Measurements from ENCODE around the gene FAM117B.

FAM117B gene

DNA sequence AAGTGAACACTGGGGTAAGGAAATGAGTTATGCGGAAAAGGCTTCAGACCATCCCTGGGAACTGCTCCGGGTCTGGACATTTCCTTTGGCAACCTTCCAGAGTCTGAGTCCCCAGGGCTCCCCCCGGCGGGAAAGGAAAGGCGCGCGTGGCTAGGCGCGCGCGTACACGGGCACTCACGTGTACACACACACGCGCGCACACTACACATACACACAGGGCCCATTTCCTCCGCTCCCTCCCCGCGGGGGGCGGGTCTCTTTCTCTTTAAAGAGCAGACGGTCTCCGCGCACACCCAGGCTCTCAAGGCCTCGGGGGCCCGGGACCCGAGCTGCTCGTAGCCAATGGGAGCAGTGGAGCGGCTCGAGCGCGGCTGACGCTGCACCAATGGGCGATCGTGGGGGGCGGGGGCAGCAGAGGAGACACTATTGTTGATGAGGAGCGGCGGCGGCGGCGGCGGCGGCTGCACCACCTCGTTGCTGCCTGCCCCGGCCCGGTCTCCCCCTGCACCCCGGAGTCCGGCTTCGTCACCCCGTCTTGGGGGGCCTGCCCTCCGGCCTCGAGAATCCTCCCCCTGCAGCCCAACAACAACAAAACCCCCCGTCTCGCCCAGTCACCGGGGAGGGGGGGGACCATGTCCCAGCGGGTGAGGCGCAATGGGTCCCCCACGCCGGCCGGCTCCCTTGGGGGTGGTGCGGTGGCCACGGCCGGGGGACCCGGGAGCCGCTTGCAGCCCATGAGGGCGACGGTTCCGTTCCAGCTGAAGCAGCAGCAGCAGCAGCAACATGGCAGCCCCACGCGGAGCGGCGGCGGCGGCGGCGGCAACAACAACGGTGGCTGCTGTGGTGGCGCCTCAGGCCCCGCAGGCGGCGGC lies at the start of gene FAM117B:
FAM117B (plus strand) TSS at position 414 of the 872 bp plus-strand sequence; CDS start at position 633, 219 bp downstream.
- DNase-seq = peak; percentile 97

DNA sequence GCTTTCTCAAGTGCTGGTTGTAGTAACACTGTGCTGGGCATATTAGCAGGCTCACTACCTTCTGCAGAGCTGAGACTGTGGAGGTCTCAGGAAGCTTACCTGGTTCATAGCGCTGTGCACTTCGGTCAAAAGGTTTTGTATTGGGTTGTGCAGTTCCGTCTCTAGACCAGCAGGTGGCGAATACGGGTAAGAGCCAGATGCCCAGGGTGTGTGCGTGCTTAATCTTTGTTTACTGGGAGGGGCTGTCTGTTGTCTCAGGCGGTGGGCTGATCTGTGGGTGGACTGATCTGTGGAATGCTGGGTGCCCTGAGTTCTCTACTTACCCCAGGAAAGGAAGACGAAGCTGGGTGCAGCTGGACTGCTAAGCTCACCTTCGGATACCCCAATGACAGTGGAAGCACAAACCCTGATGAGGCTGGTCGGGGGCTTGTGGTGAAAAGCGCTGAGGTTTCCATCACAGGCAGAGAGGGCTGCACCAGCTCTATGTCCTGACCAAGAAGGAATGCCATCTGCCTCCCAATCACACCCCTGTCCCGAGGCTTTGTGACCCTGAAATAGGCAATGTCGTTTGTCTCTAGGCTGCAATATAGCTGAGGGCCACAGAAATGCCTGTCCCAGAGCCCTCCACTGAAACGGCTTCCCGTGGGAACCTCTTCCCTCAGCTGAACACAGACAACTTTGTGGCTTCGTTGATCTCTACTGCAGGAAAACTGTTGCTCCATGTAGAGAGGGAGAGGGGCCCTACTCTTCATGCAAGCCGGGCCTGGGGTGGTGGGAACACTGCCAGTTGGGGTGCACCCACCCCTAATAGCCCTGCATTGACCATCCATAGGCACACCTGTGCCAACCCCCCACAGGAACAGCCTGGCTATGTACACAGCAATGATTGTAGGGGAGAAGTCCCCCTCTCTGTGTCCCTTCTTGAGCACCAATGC lies 45.9 kb upstream of the FAM117B start:
- DNase-seq = peak; percentile 51

DNA sequence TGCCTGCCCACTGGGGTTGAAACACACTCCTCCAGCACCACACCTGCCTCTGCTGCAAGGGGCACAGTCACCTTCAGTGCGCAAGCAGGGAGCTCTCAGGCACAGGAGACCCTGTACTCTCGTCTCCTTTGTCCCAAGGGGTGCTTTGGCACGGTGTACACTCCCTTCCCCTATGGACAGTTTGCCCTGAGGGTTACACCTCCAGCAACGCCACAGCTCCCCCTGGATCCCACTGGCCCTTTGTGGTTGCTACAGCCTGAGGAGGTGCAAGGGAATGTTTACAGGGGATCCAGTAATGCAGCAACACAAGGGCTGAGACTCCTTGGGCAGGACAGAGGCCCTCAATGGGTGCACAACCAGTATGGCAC lies 45.2 kb upstream of the FAM117B start:
- no peak for DNase-seq

DNA sequence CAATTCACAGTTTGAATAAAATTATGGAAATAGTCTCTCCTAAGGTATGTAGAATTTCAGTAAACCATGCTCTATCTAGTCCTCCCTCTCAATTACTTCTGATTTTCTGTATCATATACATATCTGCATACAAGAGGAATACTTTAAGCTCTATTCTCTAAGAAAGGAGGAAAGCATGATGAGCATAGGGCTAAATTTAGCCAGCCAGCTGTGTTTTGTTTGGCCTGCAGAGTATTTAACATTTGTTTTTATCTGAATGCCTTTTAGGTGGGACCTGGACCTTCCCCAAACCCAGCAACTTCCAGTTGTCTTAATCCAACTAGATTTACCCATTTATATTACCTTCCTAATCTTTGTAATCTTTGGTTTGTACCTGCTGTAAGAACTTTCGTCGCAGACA lies 42.2 kb upstream of the FAM117B start:
- no peak for DNase-seq

DNA sequence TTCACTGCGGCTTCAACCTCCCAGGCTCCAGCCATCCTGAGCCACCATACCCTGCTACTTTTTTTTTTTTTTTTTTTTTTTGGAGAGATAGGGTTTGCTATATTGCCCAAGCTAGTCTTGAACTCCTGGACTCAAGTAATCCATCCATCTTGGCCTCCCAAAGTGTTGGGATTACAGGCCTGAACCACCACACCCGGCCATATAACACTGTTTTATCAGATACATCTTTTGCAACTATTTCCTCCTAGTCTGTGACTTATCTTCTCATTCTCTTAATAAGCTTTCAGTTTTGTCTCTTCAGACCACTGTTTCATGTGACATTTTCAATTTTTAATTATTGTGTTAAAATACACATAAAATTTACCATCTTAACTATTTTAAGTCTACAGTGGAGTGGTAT lies 35.7 kb upstream of the FAM117B start:
- DNase-seq = no peak

DNA sequence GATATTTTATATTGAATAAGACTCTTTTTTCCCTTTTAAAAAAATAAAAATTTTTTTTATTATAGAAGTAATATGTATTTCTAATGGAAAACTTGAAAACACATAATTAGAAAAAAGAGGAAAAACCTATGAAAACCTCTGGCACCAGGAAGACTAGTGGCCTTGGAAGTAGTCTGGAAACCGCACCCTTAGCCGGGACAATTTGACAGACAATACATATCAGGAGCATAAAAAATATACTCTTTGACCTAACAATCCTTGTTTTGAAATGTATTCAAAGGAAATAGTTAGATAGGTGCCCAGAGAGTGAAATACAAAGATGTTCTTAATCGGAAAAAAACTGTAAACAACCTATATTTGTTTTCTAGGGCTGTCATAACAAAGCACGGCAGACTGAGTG lies 34.9 kb upstream of the FAM117B start:
- no peak for DNase-seq

DNA sequence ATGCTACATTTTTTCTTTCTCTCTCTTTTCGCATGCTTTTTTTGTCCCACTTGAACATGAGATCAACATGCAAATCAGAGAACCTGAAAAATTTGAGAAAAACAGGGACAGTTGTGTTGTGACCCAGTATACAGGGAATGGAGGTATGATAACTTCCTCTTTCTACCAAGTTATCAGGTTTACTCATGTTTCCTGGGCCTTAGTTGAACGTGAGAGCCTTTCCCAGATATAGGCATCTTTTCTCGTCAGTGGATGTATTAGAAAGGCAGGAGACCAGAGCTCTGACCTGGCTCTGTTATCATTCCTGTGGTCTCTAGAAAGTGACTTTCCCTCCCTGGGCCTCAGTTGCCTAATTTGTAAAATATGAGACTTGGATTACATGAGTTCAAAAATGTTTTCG lies 30.1 kb upstream of the FAM117B start:
- DNase-seq = no peak

DNA sequence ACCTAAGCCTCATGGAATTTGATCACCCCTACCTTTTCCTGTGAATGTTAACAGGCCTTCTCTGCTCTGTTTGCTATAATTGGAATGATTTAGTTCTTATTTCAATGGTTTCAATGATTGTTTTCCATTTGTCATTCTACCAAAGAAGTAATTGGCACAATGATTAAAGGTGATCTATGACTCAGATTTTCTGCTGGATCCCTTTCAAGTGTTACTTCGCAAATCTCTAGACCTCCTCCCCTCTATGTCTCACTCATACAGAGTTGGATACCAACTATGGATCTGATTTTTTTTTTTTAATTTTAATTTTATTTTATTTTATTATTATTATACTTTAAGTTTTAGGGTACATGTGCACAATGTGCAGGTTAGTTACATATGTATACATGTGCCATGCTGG lies 29.6 kb upstream of the FAM117B start:
- no peak for DNase-seq

DNA sequence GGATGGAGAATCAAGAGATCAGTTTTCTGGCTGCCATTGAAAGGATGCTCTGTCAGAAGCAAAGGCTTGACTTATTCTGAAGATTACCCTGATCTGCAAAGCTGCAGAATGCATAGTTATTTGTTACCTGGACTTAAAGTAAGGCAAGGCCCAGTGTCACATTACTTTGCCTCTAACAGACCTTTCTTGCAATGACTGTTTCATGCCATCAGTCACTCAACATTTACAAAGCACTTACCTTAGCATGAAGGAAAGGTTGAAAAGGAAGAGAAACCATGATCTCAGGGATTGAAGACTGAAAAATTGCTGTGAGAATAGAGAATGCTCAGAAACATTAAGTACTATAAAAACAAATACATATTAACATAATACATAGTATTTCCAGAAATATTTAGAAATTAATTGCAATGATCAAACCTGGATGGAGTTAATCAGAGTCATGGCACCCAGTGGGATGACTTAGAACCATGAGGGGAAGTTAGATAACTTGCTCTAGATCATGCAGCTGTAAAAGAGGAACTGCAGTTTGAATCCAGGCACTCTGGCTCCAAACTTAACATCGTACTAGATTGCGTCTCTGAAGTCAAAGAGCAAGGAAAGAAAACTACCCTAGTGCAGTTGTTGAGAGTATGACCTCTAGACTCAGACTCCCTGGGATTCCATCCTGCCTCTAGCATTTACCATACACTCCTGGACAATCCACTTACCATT lies 26.5 kb upstream of the FAM117B start:
- DNase-seq = no peak

DNA sequence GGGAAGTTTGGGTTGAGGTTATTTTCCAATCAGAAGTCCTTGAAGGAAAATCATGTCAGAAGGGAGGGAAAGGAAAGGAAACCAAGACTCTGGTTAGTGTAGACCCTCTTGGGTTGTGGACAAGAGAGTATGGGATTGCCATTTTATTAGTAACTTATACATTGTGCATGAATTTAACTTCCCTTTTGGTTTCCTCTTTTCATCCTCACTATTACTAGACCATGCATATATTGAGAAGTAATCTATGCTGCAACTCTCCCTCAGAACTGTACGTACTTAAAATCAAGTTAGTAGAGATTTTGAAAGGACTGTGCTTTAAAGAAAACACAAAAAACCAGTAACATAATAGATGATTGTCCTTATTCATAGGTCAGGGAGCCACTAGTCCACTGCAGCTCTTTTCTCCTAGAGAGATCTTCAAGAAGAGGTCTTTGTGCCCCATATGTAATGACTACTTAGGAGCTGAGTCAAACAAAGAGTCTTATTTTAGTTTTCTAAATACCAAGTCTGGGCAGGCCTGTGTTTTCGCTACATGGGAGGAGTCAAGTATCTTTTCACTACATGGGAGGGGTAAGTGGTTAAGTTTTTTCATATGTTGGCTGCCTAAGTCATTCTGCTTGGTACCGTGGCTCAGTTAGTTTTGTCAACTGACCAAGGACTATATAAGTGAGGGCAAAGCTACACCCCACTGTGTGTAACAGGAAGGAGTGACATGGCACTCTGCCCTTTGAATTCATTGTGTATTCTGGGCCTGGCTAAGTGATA lies 25.2 kb upstream of the FAM117B start:
- DNase-seq = no peak

DNA sequence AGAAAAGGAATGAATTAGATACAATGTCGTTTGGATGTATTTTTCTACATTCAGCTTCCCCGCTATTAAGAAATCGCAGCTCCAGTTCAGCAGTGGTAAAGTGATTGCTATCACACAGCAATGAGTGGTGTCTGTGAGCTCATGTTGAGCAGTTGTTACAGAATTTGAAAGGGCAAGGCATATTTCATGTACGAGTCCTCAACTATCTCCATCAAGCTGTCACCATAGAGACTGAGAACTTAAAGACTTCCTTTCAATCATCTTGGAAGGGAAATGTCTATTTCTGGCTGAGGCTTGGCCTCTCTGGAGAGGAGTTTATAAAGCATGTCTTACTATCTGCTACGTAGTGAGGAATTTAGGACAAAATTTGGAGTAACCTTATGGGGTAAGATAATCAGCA lies 24.4 kb upstream of the FAM117B start:
- DNase-seq = no peak

DNA sequence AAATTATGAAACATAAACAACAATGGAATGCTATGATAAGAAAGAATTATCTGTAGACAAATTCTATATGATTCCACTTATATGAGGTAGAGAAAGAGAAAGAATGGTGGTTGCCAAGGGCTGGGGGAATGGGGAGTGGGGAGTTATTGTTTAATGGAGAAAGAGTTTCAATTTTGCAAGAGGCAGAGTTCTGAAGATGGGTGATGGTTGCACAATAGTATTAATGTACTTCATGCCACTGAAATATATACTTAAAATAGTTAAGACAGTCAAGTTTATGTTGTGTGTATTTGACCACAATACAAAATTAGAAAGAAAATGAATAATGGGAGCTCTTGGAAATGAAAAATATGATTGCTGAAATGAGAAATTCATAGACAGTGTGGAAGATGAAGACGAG lies 22.6 kb upstream of the FAM117B start:
- no peak for DNase-seq

DNA sequence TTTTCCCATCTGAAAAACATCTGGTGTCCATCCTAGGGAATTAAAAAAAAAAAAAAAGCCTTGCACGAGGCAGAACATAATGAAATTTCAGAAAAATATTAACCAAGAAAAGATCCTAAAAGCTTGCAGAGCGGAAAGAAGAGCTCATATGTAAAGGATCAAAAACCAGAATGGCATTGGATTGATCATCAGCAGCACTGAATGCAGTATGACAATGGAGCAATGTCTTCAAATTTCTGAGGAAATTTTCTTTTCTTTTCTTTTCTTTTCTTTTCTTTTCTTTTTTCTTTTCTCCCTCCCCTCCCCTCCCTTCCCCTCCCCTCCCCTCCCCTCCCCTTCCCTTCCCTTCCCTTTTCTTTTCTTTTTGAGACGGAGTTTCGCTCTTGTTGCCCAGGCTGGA lies 21.3 kb upstream of the FAM117B start:
- DNase-seq = no peak

DNA sequence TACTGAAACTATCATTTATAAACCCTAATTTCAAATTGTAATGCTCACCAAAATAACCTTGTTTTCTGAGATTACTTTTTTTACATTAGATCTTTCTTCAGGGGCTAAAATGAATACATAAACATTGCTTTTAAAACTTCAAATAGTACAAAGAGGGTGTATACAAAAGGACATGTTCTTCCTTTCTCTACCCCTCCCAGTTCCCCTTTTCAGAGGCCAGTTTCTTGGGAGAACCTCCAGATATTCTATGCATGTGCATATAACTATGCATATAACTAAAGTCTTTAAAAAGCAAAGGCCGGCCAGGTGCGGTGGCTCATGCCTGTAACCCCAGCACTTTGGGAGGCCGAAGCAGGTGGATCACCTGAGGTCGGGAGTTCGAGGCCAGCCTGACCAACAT lies 10.6 kb upstream of the FAM117B start:
- DNase-seq = no peak

DNA sequence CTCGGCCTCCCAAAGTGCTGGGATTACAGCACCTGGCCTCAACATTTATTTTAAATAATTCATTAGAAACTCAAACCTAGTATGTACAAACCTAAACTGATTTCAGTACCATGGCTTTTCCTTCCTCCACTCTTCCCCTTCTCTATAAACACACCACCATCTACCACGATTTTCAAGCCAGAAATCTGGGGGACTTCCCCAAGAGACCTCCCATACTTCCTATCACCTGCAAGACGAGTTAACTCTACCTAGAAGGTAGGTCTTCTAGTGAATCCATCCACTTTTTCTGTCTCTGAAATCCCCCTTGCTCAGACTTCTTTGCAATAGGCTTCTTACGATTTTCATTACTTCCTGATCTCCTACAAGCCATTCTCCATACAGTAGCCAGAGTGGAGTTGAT lies 7.7 kb upstream of the FAM117B start:
- DNase-seq = no peak

DNA sequence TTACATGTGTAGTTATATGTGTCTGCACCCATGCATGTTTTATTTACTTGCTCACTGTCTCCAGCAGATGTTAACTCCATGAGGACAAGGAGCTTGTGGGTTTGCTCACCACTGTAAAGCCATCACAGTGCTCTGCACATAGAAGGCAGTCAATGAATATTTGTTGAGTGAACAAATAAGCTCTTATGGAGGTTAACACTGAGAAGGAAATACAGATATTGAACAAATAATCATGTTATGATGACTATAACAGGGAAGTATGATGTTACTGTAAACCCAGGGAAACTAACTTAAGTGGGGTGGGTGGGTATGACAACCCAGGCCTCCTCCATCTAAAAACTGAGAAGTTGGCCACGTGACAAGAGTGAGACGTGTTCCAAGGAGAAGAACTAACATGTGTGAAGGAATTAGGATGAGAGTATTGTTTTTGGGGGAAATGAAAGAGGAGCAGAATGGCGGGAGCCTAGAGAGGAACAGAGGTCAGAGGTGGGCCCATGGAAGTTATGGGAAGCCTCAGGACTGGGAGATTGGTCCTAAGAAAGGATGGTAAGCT lies 6.0 kb upstream of the FAM117B start:
- no peak for DNase-seq

DNA sequence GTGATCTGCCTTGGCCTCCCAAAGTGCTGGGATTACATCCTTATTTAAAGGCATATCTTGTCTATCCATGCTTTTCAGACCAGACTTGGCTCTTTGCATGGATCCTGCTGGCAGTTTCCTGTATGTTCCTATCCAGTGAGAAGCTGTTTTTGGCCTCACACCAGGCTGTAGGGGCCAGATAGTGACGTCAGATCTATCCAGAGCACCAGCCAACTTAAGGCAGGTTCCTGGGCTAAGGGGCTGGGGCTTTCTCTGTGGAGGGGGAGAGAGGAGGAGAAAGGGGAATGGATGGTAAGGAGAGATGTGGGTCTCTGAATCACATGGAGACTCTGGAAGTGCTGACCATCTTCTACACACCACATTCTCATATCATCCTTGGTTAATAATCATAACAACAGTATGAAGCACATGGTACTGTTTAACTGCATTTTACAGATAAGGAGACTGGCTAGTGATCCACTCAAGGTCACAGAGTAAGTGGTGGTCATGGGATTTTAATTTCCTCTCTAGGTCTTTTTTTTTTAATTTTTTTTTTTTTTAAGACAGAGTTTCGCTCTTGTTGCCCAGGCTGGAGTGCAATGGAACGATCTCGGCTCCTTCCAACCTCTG lies 2.0 kb upstream of the FAM117B start:
- no peak for DNase-seq

DNA sequence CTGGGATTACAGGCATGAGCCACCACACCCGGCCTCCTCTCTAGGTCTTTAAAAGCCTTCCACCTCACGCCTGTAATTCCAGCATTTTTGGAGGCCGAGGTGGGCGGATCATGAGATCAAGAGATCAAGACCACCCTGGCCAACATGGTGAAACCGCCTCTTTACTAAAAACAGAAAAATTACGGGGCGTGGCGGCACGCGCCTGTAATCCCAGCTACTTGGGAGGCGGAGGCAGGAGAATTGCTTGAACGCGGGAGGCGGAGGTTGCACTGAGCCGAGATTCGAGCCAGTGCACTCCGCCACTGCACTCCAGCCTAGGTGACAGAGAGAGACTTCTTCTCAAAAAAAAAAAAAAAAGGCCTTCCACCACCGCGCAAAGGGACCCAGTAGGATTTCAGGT lies 1.3 kb upstream of the FAM117B start:
- no peak for DNase-seq

DNA sequence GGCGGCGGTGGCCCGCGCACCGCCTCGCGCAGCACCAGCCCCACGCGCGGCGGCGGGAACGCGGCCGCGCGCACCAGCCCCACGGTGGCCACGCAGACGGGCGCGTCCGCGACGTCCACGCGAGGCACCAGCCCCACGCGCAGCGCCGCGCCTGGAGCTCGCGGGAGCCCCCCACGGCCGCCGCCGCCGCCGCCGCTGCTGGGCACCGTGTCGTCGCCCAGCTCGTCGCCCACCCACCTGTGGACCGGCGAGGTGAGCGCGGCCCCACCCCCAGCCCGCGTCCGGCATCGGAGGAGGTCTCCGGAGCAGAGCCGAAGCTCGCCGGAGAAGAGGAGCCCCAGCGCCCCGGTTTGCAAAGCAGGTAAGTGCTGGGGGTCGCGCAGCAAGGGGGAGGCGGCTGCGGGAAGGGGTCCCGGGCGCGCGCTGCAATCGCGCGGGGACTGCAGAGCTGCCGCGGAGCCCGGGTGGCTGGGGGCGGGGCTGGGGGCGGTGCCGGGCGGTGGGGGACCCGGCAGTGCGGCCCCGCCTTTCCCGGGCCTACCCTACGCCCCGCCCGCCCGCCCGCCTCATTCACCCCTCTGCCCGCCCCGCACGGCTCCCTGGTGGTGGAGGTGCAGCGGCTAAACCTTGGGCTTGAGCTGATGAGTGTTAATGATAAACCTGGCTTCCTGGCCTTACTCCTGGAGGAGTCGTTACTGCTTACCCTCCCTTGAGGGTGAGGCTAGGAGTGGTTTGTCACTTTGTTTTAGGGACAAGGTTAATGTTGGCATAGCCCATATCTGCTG lies 851 bp downstream of the FAM117B start:
- peak; percentile 80 for DNase-seq

DNA sequence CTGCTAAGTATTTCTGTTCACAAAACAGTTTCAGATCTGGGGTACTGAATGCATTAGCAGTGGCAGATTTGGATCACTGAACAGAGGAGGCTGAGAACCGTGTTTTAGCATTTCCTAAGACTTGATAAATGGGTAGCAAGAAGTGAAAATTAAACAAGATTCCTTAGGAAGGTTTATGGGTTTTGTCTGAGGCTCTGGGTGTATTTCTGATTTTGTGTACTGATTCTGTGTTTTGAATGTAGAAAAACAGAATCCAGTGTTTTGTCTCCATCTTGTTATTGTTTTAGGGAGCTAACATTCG lies 1.4 kb downstream of the FAM117B start:
- no peak for DNase-seq

DNA sequence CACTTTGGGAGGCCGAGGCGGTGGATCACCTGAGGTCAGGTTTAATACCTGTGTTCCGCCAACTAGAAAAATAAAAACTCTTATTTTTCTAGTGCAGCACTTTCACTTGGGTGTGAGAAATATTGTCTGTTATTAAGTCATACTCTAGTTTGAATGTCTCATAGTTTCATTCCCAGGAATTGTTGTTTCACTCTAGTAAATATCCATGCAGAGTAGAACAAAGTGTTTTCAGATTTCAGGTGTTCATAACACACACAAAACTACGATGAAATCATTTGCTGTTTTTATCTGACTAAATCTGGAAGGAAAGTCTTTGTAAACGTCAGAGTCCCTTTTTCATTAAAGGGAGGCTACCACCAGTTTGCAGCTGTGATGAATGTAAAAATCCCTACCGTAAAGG lies 4.0 kb downstream of the FAM117B start:
- no peak for DNase-seq

Measured in activated effector memory CD4-positive, alpha-beta T cell treated with Interleukin-2 at 50 U/mL for 16 hours (primary cell).